Ascending aorta (tissue), 2 donors: ENCODE measurements around the gene RAB12. TPM values are rescaled to one million over a fixed set of nuclear protein-coding genes. Genes with fewer than 3 reads are reported as not detected.
"Not testable (repeated sequence)": the region's sequence is repeated elsewhere in the genome, so short reads cannot be mapped to it uniquely, and the experiment has no call there.

ENCODE experiments used
- DNase-seq, 2 donors: peaks; one replicate each; pipeline ENCODE4 v3.0.0-alpha.2; 2019; ENCODE audit warnings: low spot score in 2 of 2
- H3K27ac ChIP-seq, 2 donors: fragments of 200-600 bp; sonication (generic); one replicate each; pipeline ENCODE4 v1.5.1; 2016 to 2017; ENCODE audit warnings: mild to moderate bottlenecking in 1 of 2
- H3K27me3 ChIP-seq: fragments of 200-600 bp; sonication (generic); one replicate; pipeline ENCODE4 v1.5.1; 2017
- H3K36me3 ChIP-seq, 2 donors: fragments of 200-600 bp; sonication (generic); one replicate each; pipeline ENCODE4 v1.5.1; 2016
- H3K4me1 ChIP-seq, 2 donors: fragments of 200-600 bp; sonication (generic); one replicate each; pipeline ENCODE4 v1.5.1; 2016 to 2017; ENCODE audit warnings: mild to moderate bottlenecking in 1 of 2
- H3K4me3 ChIP-seq, 2 donors: fragments of 200-600 bp; sonication (generic); one replicate each; pipeline ENCODE4 v1.5.1; 2016 to 2017; ENCODE audit warnings: mild to moderate bottlenecking in 1 of 2
- H3K9me3 ChIP-seq, 2 donors: fragments of 200-600 bp; sonication (generic); one replicate each; pipeline ENCODE4 v1.5.1; 2016
- CTCF ChIP-seq, 3 experiments: fragments of 200-600 bp in 2 of 3; fragments of 450-650 bp in 1 of 3; sonication (generic) in 2 of 3; IDR thresholded peaks; one replicate each; pipeline ENCODE4 v1.5.1; 2016 to 2019; ENCODE audit warnings: antibody characterized with exemption in 3 of 3, mild to moderate bottlenecking in 1 of 3, moderate library complexity in 1 of 3
- intact Hi-C: fragments of 100-400 bp; cut with DNase I; formaldehyde crosslinking; loops from one replicate; pipeline ENCODE4 v1.15.1; 2023
- total RNA-seq: library from RNA; depleted of rRNA; stranded (reverse); fragments of >200 nt; gene quantifications from one replicate; pipeline ENCODE4 v1.1.0, GENCODE V29; 2016

Gene RAB12
- total RNA-seq, 1 donor from 2014 or later, result 35.5 TPM

GRCh38 chr18:8616028-8616401, 6.8 kb downstream of the RAB12 start:
- DNase-seq, result no peak
- intact Hi-C loops, result no loop called here
- Histone ChIP-seq H3K9me3 (no peaks in the 10 kb centered on the region), H3K27ac (no peak overlapping the region), H3K4me1 (peaks cover 8 to 29% of the 10 kb centered on the region in 2 donors), H3K36me3 (no peaks in the 10 kb centered on the region), H3K4me3 (no peak overlapping the region), H3K27me3 (no peaks in the 10 kb centered on the region)
- TF ChIP-seq CTCF (IDR thresholded peaks at IDR 0.05), result no peak

GRCh38 chr18:8617907-8618306, 8.7 kb downstream of the RAB12 start:
- Histone ChIP-seq H3K27me3 (no peaks in the 10 kb centered on the region), H3K4me3 (no peak overlapping the region), H3K36me3 (no peaks in the 10 kb centered on the region), H3K27ac (no peak overlapping the region), H3K9me3 (no peaks in the 10 kb centered on the region), H3K4me1 (peaks cover 0 to 14% of the 10 kb centered on the region in 2 donors)
- TF ChIP-seq CTCF (IDR thresholded peaks at IDR 0.05), result no peak
- intact Hi-C loops, result no loop called here
- no peak for DNase-seq

- H3K4me3 ChIP-seq, result no peak overlapping the region
- H3K27ac ChIP-seq, result no peak overlapping the region
- no peak for TF ChIP-seq CTCF (IDR thresholded peaks at IDR 0.05)
- intact Hi-C loops, result no loop called here
- H3K4me1 ChIP-seq, result peaks cover 0 to 20% of the 10 kb centered on the region in 2 donors
- no peaks in the 10 kb centered on the region for H3K27me3 ChIP-seq
- H3K36me3 ChIP-seq, result no peaks in the 10 kb centered on the region
- no peak for DNase-seq
- no peaks in the 10 kb centered on the region for H3K9me3 ChIP-seq
Measured at GRCh38 chr18:8619041-8619440, 9.8 kb downstream of the RAB12 start.

GRCh38 chr18:8619835-8620577, 10.8 kb downstream of the RAB12 start:
- intact Hi-C loops, result no loop called here
- Histone ChIP-seq H3K27ac (no peak overlapping the region), H3K27me3 (no peaks in the 10 kb centered on the region), H3K4me1 (peaks cover 0 to 19% of the 10 kb centered on the region in 2 donors), H3K4me3 (no peak overlapping the region), H3K36me3 (no peaks in the 10 kb centered on the region), H3K9me3 (no peaks in the 10 kb centered on the region)
- no peak for TF ChIP-seq CTCF (IDR thresholded peaks at IDR 0.05)
- no peak for DNase-seq

- peaks cover 0 to 11% of the 10 kb centered on the region in 2 donors for H3K4me1 ChIP-seq
- H3K4me3 ChIP-seq, result no peak overlapping the region
- TF ChIP-seq CTCF (IDR thresholded peaks at IDR 0.05), result no peak
Measured at GRCh38 chr18:8620845-8621244, 11.6 kb downstream of the RAB12 start.

GRCh38 chr18:8622625-8623024, 13.4 kb downstream of the RAB12 start:
- H3K4me3 ChIP-seq, intact Hi-C loops, H3K27me3 ChIP-seq, H3K27ac ChIP-seq, H3K9me3 ChIP-seq, DNase-seq: not testable (repeated sequence)
- Histone ChIP-seq H3K4me1 (peaks cover 0 to 10% of the 10 kb centered on the region in 2 donors), H3K36me3 (peaks cover 6 to 20% of the 10 kb centered on the region in 2 donors)

More at GRCh38 chr18:8620845-8621244, 11.6 kb downstream of the RAB12 start:
- Histone ChIP-seq H3K36me3 (peaks cover 0 to 6% of the 10 kb centered on the region in 2 donors), H3K27me3 (no peaks in the 10 kb centered on the region), H3K9me3 (no peaks in the 10 kb centered on the region), H3K27ac (no peak overlapping the region)
- intact Hi-C loops, result no loop called here
- no peak for DNase-seq
